T47D (cell line): ENCODE data around the gene C1QTNF5.

Experiments used
- DNase-seq, 2 experiments: peaks; one replicate each; pipeline versions ENCODE4 v3.0.0 to v3.0.0-alpha.2; 2011 to 2012; ENCODE audit warnings: low read depth in 1 of 2, low spot score in 1 of 2
- JUND ChIP-seq: IDR thresholded peaks from 2 replicates; pipeline ENCODE4 v1.6.1; 2012; ENCODE audit warnings: low read depth
- in situ Hi-C: cut with HindIII; loops from 2 replicates; pipeline ENCODE4 v1.10.0; 2016; ENCODE audit warnings: low sequenced_read_pairs, low pct_unique_long_range_greater_than_20kb

Gene C1QTNF5

DNA sequence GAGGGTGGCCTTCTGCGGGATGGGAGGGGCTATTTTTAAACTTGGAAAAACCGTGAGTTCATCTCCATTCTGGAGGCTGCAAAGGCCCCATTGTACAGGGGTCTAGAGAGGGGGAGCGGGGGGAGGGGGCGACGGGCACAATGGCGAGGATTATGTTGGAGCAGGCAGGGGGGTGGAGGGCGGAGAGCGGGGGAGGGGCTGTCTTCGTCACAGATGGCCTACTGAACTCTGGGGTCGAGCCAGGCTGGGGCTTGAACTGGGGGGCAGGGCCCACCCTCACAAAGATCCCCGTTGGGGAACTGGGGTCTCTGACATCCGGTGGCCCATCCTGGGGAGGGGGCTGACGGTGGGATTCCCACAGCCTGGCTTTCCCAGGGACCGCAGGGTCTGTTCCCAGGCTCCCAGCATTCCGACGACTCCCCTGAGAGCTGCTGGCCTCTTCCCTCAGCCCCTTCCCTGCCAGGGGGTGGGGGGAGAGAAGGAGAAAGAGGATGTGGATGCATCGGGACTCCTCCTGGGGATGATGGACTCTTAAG, 20.4 kb downstream of the C1QTNF5 start:
- in situ Hi-C loops = no loop called here
- DNase-seq = no peak
- TF ChIP-seq JUND = no peak

DNA sequence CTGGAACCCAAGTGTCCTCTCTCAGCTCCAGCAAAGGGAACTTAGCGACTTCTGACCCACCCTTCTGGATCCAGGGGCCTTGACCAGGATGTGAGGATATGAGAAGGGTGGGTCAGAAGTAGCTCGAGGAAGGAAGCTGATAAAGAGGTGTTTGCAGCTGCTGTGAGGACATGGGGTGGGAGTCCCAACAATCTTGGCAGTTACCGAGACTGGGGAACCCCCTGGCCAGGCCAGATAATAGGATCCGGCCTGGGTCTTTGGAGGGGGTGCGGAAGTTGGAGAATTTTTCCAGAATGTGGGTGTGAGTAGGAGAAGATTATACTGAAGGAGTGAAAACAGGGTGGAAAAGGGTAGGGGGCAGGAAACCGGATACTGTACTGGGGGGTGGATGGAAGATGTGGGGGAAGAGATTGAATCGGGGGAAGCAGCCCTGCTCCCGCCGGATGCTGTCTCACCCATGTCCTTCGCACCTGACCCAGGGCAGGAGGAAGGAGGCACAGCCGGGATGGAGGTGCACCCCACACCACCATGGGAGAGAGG, 20.9 kb downstream of the C1QTNF5 start:
- in situ Hi-C loops = no loop called here
- no peak for DNase-seq
- TF ChIP-seq JUND = no peak

DNA sequence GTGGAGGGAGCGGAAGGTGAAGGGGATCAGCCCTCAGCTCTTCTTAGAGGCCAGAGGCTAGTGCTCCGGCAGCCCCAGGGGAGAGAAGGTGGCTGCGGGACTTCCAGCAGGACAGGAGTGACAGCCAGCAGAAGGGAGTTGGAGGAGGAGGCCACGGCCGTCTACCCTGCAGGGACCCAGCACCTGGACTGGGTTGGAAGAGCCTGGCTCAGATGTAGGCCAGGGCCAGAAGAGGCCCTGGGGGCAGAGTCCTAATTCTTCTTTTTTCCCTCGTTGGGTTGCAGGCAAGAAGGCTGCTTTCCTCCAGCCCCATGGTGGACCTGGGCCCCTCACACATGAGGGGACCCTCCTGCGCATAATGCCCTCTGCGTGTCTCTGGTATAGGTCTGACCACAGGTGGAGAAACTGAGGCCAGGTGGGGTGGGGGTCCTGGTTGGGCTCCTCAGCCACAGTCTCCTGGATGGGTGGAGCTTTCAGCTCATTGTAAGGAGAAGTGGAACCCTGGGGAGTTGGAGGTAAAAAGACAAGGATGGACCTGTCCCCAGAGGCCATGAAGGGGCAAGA, 21.5 kb downstream of the C1QTNF5 start:
- in situ Hi-C loops = no loop called here

DNA sequence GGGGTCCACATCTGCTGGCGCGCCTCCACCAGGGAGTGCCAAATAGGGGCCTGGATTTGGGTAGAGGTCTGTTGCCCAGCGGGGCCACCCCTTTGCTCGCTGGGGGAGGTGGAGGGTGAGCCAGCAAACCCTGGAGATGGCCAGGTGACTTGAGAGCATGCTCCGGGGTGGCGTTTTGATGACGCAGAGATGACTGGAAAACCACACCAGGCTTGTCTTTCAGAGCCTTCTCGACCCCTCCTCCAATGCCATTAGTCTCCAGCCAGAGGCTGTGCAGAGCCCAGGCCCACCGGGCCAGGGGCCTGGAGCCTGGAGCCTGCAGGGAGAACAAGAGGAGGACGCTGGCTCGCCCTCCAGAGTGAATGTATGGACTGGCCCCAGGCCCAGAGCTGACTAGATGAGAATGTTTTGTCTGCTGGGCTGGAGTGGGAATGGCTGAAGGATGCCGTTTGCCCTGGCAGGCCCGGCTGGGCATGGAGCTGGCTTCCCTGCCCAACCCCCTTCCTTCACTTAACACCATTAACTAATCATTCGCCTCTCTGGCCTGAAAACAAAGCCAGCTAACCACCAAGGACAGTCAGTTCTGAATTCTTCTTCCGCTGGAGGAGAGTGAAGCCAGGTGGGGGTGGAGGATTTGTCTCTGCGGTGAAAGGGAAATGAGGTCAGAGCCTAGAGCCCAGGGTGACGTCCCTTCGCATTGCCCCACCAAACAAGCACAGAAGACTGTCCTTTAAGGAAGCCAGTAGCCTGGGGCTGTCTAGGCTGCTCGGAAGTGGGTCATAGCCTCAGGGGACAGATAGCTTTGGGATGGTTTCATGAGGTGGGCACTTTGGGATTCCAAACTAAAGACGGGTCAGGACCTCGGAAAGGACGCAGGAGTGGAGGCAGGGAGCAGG, 22.2 kb downstream of the C1QTNF5 start:
- DNase-seq = no peak
- in situ Hi-C loops = no loop called here
- TF ChIP-seq JUND = no peak

More for the DNA sequence above, 21.5 kb downstream of the C1QTNF5 start:
- no peak for TF ChIP-seq JUND
- DNase-seq = no peak

DNA sequence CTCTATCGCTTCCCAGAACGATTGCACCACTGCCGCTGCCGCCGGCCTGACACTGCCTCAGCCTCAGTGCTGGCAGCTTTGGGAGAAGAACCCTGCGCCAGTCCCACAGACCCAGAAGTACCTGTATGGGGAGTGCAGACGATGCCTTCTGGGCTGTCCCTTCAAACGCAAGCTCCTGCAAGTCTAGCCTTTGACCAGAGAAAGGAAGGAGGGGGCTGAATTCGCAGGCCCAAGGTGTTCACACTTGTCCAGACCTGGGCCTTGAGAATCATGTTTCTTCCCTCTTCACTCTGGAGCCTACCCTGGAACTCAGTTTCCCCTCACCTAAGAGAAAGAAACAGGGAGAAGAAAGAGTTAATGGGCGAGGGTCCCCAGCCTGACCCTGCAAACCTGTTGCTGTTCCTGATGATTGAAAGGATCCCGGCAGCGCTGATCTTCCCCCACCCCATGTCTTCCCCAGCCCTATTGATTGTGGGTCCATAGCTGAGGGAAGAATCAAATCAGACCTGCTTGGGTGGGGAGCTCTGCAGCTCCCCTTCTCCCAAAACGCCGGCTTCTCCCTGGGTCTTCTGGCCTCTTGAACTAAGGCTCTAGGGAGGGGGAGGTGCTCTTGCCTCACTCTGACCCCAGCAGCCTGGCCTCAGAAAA, 23.0 kb downstream of the C1QTNF5 start:
- in situ Hi-C loops = no loop called here
- no peak for TF ChIP-seq JUND
- no peak for DNase-seq

DNA sequence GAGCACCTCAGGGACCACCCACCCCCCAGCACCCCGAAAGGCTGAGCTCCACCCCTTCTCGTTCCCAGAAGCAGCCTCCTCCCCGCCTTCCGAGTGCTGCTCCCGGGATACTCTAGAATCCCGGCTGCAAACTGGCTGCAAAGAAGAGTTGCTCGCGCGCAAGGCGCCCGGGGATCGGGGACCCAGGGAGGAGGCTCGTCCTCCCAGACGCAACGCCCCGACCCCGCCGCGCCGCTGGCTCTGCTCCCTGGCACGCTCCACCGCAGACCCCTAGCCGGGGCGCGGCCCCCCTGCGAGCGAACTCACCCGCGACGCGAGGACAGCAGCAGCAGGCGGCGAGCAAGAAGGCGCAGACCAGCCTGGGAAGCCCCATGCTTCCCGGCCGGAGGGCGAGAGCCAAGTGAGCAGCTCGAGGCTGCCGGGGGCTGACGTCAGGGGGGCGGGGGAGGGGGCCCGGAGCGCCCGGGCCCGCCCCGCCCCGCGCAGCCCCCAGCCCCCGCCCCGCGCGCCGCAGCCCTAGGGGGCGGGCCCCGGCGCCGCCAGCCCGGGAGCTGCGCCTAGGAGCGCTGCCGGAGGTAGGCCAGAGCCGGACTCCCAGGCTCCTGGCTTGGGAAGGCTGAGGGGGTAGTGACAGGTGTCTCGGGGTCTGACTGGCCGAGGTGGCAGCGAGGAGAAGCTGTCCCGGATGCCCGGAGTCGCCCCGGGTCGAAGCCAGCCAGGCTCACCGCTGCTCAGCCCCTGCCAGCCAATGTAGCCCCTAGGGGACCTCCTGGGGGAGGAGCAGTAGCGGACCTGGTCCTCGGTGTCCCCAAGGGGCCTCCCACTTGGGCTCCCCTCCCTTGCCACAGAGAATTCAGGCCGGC, 23.7 kb downstream of the C1QTNF5 start, which contains the start of gene MCAM:
MCAM (minus strand) TSS at position 402 of the 863 bp plus-strand sequence; CDS start at position 373, 29 bp downstream.
- no peak for DNase-seq
- in situ Hi-C loops = no loop called here
- TF ChIP-seq JUND = no peak

DNA sequence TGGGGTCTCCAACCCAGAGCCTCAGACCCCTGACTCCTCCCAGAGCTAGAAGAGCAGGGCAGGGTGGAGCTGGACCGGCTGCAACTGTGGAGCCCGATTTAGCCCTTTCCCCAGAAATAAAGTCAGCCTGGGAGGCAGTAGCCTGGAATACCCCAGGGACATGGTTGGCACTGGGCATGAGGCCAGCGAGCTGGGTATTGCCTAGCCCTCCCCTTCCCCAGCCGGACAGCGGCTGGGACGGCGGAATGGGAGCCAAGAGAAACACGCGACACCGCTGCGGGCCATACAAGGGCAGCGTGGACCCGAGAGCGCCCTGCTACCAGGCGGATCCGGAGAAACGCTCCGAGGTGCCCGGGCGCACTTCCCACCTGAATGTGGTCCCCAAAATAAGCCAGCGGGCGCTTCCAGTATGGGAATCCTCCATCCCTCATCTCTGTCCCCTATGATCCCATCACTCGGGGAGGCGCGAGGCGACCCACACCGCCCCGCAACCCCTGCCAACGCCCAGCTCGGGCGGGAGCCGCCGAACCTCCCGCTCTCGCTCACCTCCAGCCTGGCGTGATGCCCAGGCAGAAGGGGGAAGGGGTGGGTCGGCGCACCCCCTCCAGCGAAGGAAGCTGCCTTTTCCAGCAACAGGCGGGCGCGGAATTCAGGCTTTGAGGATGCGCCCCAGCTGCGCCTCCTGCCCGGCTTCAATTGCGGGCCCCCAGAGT, 24.5 kb downstream of the C1QTNF5 start:
- no peak for TF ChIP-seq JUND
- in situ Hi-C loops = no loop called here
- no peak for DNase-seq

DNA sequence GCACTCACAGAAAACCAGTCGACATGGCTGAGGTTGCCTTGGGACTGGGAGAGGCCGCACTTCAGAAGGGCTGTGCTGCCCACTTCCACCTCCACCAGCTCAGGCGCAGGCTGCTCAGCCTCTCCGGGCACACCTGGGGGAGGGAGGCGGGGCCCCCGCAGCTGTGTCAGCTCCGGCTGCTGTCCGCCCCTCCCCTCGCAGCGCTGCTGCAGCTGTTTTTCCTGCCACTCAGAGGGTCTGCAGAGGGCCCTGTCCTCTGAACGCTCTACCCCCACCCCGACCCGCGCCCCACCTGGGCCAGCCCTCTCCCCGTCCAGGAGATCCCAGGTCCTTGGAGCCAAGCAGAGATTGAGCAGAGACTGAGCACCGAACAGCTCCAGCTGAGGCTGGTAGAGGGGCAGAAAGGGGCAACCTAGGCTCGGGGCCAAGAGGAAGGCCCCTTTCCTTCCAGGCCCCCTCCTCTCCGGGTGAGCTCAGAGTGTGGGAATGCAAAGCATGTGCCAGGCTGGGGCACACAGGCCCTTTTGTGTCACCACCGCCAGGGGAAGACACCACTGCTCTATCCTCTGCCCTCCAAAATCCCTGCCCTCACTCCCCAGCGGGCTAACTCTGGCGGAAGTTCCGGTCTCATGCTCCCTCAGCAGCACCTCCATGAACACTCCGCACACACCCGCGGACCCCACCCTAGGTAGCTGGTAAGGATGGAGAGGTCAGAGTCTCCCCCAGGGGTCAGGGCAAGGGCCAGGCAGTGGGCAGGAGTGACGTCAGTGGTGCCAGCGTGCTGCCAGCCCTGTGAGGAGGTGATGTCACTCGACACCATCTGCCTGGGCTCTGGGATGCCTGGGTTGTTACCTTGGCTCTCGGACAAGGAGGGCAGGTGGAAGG, 25.3 kb downstream of the C1QTNF5 start:
- in situ Hi-C loops = no loop called here
- DNase-seq = peak in 1 of 2 experiments; percentile 46
- no peak for TF ChIP-seq JUND

DNA sequence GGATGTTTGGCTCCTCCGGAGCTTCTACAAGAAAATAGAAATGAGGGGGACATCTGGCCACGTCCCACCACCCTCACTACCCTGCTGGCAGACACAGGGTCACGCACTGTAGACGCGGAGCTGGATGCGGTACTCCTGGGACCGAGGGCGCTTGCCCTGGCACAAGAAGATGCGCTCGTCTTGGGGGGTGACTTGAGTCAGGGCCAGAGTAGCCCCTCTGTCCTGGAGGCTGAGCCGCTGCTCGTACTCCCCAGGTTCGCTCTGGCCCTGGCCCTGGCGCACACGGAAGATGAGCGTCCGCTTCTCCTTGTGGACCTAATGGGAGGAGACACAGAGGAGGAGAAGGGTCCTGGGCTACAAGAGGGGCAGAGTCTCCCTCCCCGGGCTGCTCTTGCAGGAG, 26.0 kb downstream of the C1QTNF5 start:
- in situ Hi-C loops = no loop called here
- no peak for DNase-seq

DNA sequence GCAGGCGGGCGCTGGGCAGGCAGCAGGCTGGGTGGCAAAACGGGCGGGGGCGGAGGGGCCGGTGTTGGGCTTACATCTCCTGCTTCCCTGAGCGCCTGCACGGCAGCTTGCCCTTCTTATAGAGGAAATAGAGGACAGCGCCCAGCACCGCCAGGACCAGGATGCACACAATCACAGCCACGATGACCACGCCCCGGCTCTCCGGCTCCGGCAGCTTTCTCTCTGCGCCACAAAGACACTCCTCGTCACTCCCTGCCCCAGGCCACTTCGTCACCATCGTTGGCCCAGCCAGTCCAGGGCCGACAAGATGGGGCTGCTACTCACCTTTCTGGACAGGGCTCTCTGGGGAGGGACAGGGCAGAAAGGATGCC, 30.0 kb downstream of the C1QTNF5 start:
- DNase-seq = no peak
- in situ Hi-C loops = no loop called here
- no peak for TF ChIP-seq JUND

More for the DNA sequence above, 26.0 kb downstream of the C1QTNF5 start:
- TF ChIP-seq JUND = no peak
